Naive thymus-derived CD4-positive, alpha-beta T cell (primary cell): ENCODE data around the gene ELL2. TPM values are rescaled to one million over a fixed set of nuclear protein-coding genes. Genes with fewer than 3 reads are reported as not detected.
"Not testable (repeated sequence)": the region's sequence is repeated elsewhere in the genome, so short reads cannot be mapped to it uniquely, and the experiment has no call there.

Source experiments
- ATAC-seq: fragments of 150-1000 bp; cut with Tn5 transposase; 2 replicates; pipeline ENCODE4 v1.10.0; 2021; ENCODE audit warnings: mild to moderate bottlenecking, moderate library complexity
- CTCF ChIA-PET: fragments of 350-600 bp; sonication (Branson Sonifier 250); formaldehyde crosslinking; loops from one replicate; lab custom pipeline; 2021; ENCODE audit warnings: antibody characterized with exemption; lab: Charles Lee
- POLR2A ChIA-PET: fragments of 350-600 bp; sonication (Branson Sonifier 250); formaldehyde crosslinking; loops from one replicate; lab custom pipeline; 2021; ENCODE audit warnings: antibody characterized with exemption, inconsistent platforms; lab: Charles Lee
- DNase-seq, 9 donors: peaks; one replicate each; pipeline versions ENCODE4 v3.0.0 to v3.0.0-alpha.2; 2020 to 2022; ENCODE audit warnings: mixed read lengths in 1 of 9
- H3K27ac ChIP-seq: one replicate; pipeline ENCODE4 v1.7.0; 2013; ENCODE audit warnings: mild to moderate bottlenecking, low read depth, low read length, moderate library complexity
- H3K27me3 ChIP-seq, 2 donors: one replicate each; pipeline ENCODE4 v1.7.0; 2013; ENCODE audit warnings: low read length in 2 of 2, mild to moderate bottlenecking in 2 of 2, moderate library complexity in 2 of 2; ENCODE audit not compliant: control insufficient read depth in 2 of 2, insufficient read depth in 2 of 2
- H3K36me3 ChIP-seq, 3 experiments: 1 replicate in 2 of 3; 2 replicates in 1 of 3; pipeline ENCODE4 v1.7.0; 2013; ENCODE audit warnings: low read length in 3 of 3, mild to moderate bottlenecking in 3 of 3, moderate library complexity in 1 of 3; ENCODE audit not compliant: insufficient read depth in 3 of 3, control insufficient read depth in 2 of 3
- H3K4me1 ChIP-seq, 2 donors: one replicate each; pipeline ENCODE4 v1.7.0; 2013; ENCODE audit warnings: low read length in 2 of 2, mild to moderate bottlenecking in 2 of 2, moderate library complexity in 1 of 2; ENCODE audit not compliant: control insufficient read depth in 2 of 2, insufficient read depth in 2 of 2
- H3K4me3 ChIP-seq: 2 replicates; pipeline ENCODE4 v1.7.0; 2013; ENCODE audit warnings: mild to moderate bottlenecking, low read length
- H3K9me3 ChIP-seq, 3 experiments: 1 replicate in 2 of 3; 2 replicates in 1 of 3; pipeline ENCODE4 v1.7.0; 2013; ENCODE audit warnings: low read length in 3 of 3; ENCODE audit not compliant: control insufficient read depth in 2 of 3
- H3K27ac Mint-ChIP-seq, 9 donors: one replicate each; pipeline ENCODE4 v1.8.0; 2020 to 2022; ENCODE audit warnings: mixed read lengths in 9 of 9, mild to moderate bottlenecking in 8 of 9, moderate library complexity in 5 of 9, inconsistent platforms in 2 of 9
- H3K27me3 Mint-ChIP-seq, 5 donors: one replicate each; pipeline ENCODE4 v1.8.0; 2021 to 2022; ENCODE audit warnings: mixed read lengths in 5 of 5, mild to moderate bottlenecking in 1 of 5
- H3K36me3 Mint-ChIP-seq, 5 donors: one replicate each; pipeline ENCODE4 v1.8.0; 2020 to 2022; ENCODE audit warnings: mixed read lengths in 5 of 5, mild to moderate bottlenecking in 3 of 5, inconsistent platforms in 1 of 5
- H3K4me1 Mint-ChIP-seq, 7 donors: one replicate each; pipeline ENCODE4 v1.8.0; 2020 to 2022; ENCODE audit warnings: mixed read lengths in 7 of 7, mild to moderate bottlenecking in 3 of 7, inconsistent platforms in 1 of 7
- H3K4me3 Mint-ChIP-seq, 10 donors: one replicate each; pipeline ENCODE4 v1.8.0; 2020 to 2022; ENCODE audit warnings: mild to moderate bottlenecking in 10 of 10, mixed read lengths in 10 of 10, moderate library complexity in 6 of 10, inconsistent platforms in 2 of 10
- H3K9me3 Mint-ChIP-seq, 11 donors: one replicate each; pipeline ENCODE4 v1.8.0; 2020 to 2022; ENCODE audit warnings: mixed read lengths in 11 of 11, mild to moderate bottlenecking in 4 of 11, inconsistent platforms in 1 of 11, moderate library complexity in 1 of 11
- intact Hi-C, 2 donors: fragments of 100-400 bp; cut with micrococcal nuclease; formaldehyde crosslinking; loops; one replicate each; pipeline ENCODE4 v1.15.1; 2023
- polyA plus RNA-seq, 2 donors: library from polyadenylated mRNA; unstranded; fragments of 300-500 nt; fragmentation: Illumina TruSeq; gene quantifications; one replicate each; pipeline ENCODE4 v1.2.3, GENCODE V29; 2021
- total RNA-seq, 6 experiments: library from RNA in 5 of 6; stranded (reverse) in 5 of 6; gene quantifications; 1 replicate in 5 of 6; 2 replicates in 1 of 6; pipeline ENCODE4 v1.2.3 and lab custom pipeline; 2021 to 2026

ELL2 gene
- total and polyA plus RNA-seq, 7 experiments from 2014 or later = 1.9 to 65.8 (median 14.0) TPM

DNA sequence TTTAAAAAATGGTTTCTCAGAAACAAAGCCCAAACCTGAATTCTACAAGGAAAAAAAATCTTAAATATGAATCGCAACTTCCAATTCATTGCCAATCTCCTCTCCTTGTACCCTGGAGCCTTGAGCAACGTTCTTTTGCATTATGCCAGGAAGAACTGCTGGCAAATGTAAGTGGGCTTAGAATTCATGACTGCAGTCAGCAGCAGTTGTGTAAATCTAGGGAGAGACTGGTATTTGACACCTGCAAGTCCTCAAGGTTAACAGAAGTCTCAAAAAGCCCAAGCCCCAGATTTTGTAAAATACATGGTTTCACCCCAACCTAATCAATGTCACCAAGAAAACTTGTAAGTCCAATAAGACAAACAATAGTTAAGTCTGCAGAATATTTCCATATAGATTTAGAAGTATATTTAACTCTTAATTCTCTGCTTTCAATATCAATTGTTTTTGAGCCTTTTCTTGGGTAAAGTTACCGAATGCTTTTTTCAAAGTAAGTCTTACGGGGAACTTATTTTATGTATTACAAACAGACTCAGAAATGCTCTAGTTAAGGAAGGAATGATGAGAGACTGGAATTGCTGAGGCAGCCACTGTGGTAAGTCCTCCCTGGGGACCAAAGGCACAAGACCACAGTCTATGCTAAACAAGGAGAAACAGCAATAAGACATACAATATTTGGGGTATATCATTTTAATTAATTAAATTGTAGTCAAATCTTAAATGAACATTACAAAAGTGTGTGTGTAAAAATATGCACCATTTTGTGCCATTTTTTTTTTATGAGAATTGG is 31.3 kb downstream of the ELL2 start:
- DNase-seq (no peak), ATAC-seq (no peak)
- Histone ChIP-seq H3K36me3 (no peaks in the 10 kb centered on the region), H3K4me1 (no peaks in the 10 kb centered on the region), H3K9me3 (no peaks in the 10 kb centered on the region), H3K27me3 (no peaks in the 10 kb centered on the region), H3K4me3 (no peak overlapping the region), H3K27ac (no peak overlapping the region)
- no peak overlapping the region for H3K4me3 Mint-ChIP-seq
- intact Hi-C loops = no loop called here
- H3K4me1 Mint-ChIP-seq = peaks cover 0 to 46% (median 0%) of the 10 kb centered on the region in 7 donors
- ChIA-PET CTCF (no interaction called here), POLR2A (no interaction called here)
- H3K27ac Mint-ChIP-seq = no peak overlapping the region
- H3K27me3 Mint-ChIP-seq = no peaks in the 10 kb centered on the region
- H3K9me3 Mint-ChIP-seq = no peaks in the 10 kb centered on the region
- peaks cover 0 to 12% (median 5%) of the 10 kb centered on the region in 5 donors for H3K36me3 Mint-ChIP-seq

GRCh38 chr5:95928724-95929253 is 32.9 kb downstream of the ELL2 start:
- ChIA-PET POLR2A (no interaction called here), CTCF (no interaction called here)
- H3K4me3 Mint-ChIP-seq = peak overlapping the region in 1 of 10 donors; percentile 50
- H3K9me3 Mint-ChIP-seq = no peaks in the 10 kb centered on the region
- no peaks in the 10 kb centered on the region for H3K27me3 ChIP-seq
- DNase-seq (no peak), ATAC-seq (peak; percentile 16)
- no peaks in the 10 kb centered on the region for H3K4me1 ChIP-seq
- no peak overlapping the region for H3K27ac ChIP-seq
- intact Hi-C loops = loop anchor here in 1 of 2 donors (2.0 kb wide), 1 partner anchor 30 kb away; no protein-coding TSS in a partner anchor
- H3K27ac Mint-ChIP-seq = peak overlapping the region in 1 of 9 donors; percentile 82
- H3K4me1 Mint-ChIP-seq = peaks cover 0 to 53% (median 2%) of the 10 kb centered on the region in 7 donors
- H3K9me3 ChIP-seq = no peaks in the 10 kb centered on the region
- H3K27me3 Mint-ChIP-seq = no peaks in the 10 kb centered on the region
- H3K4me3 ChIP-seq = no peak overlapping the region
- H3K36me3 Mint-ChIP-seq = peaks cover 0 to 14% (median 5%) of the 10 kb centered on the region in 5 donors
- no peaks in the 10 kb centered on the region for H3K36me3 ChIP-seq

GRCh38 chr5:95927927-95928723 is 33.5 kb downstream of the ELL2 start:
- intact Hi-C loops = loop anchor here in 1 of 2 donors (2.0 kb wide), 1 partner anchor 31 kb away; no protein-coding TSS in a partner anchor
- no peaks in the 10 kb centered on the region for H3K27me3 Mint-ChIP-seq
- ChIA-PET POLR2A (no interaction called here), CTCF (no interaction called here)
- peaks cover 0 to 58% (median 6%) of the 10 kb centered on the region in 7 donors for H3K4me1 Mint-ChIP-seq
- H3K4me3 ChIP-seq = no peak overlapping the region
- no peaks in the 10 kb centered on the region for H3K9me3 Mint-ChIP-seq
- H3K4me1 ChIP-seq = no peaks in the 10 kb centered on the region
- peaks cover 0 to 18% (median 5%) of the 10 kb centered on the region in 5 donors for H3K36me3 Mint-ChIP-seq
- DNase-seq (no peak), ATAC-seq (peak; percentile 5)
- peak overlapping the region in 1 of 10 donors; percentile 55 for H3K4me3 Mint-ChIP-seq
- no peaks in the 10 kb centered on the region for H3K9me3 ChIP-seq
- H3K27me3 ChIP-seq = no peaks in the 10 kb centered on the region
- H3K27ac Mint-ChIP-seq = peak overlapping the region in 1 of 9 donors; percentile 82
- H3K36me3 ChIP-seq = no peaks in the 10 kb centered on the region
- H3K27ac ChIP-seq = no peak overlapping the region

- H3K36me3 Mint-ChIP-seq = peaks cover 0 to 17% (median 5%) of the 10 kb centered on the region in 5 donors
- H3K9me3 Mint-ChIP-seq, H3K4me3 Mint-ChIP-seq, H3K4me3 ChIP-seq, DNase-seq, CTCF ChIA-PET, H3K27me3 Mint-ChIP-seq, POLR2A ChIA-PET, ATAC-seq, H3K27ac ChIP-seq, H3K36me3 ChIP-seq, H3K27ac Mint-ChIP-seq, H3K9me3 ChIP-seq, intact Hi-C loops, H3K27me3 ChIP-seq, H3K4me1 ChIP-seq: not testable (repeated sequence)
- peaks cover 0 to 55% (median 6%) of the 10 kb centered on the region in 7 donors for H3K4me1 Mint-ChIP-seq
Measured at GRCh38 chr5:95927300-95927699, 34.4 kb downstream of the ELL2 start.

GRCh38 chr5:95925939-95926338 is 35.7 kb downstream of the ELL2 start:
- H3K9me3 ChIP-seq = no peaks in the 10 kb centered on the region
- no peak overlapping the region for H3K27ac ChIP-seq
- no peak for DNase-seq
- Mint-ChIP-seq H3K27ac (peak overlapping the region in 1 of 9 donors; percentile 31), H3K27me3 (no peaks in the 10 kb centered on the region), H3K9me3 (no peaks in the 10 kb centered on the region), H3K36me3 (peaks cover 0 to 11% (median 0%) of the 10 kb centered on the region in 5 donors), H3K4me3 (peak overlapping the region in 1 of 10 donors; percentile 37), H3K4me1 (peaks cover 0 to 54% (median 6%) of the 10 kb centered on the region in 7 donors)
- no peaks in the 10 kb centered on the region for H3K27me3 ChIP-seq
- POLR2A ChIA-PET = no interaction called here
- no peaks in the 10 kb centered on the region for H3K4me1 ChIP-seq
- intact Hi-C loops = no loop called here
- H3K36me3 ChIP-seq = no peaks in the 10 kb centered on the region
- CTCF ChIA-PET = interaction anchor here (0.7 kb wide), 1 partner anchor 397 kb away, joined by 3 read pairs; no protein-coding TSS in a partner anchor
- no peak for ATAC-seq
- H3K4me3 ChIP-seq = no peak overlapping the region

- POLR2A ChIA-PET = no interaction called here
Measured at GRCh38 chr5:95925378-95925744, 36.3 kb downstream of the ELL2 start.

More at GRCh38 chr5:95925378-95925744, 36.3 kb downstream of the ELL2 start:
- Mint-ChIP-seq H3K27ac (no peak overlapping the region), H3K4me1 (peaks cover 0 to 51% (median 6%) of the 10 kb centered on the region in 7 donors), H3K9me3 (no peaks in the 10 kb centered on the region), H3K27me3 (no peaks in the 10 kb centered on the region), H3K4me3 (no peak overlapping the region), H3K36me3 (peaks cover 0 to 11% (median 0%) of the 10 kb centered on the region in 5 donors)
- CTCF ChIA-PET = no interaction called here
- no peak overlapping the region for H3K4me3 ChIP-seq
- no peaks in the 10 kb centered on the region for H3K9me3 ChIP-seq
- DNase-seq = no peak
- no peaks in the 10 kb centered on the region for H3K36me3 ChIP-seq
- H3K27me3 ChIP-seq = no peaks in the 10 kb centered on the region
- intact Hi-C loops = no loop called here
- ATAC-seq = no peak
- no peak overlapping the region for H3K27ac ChIP-seq
- H3K4me1 ChIP-seq = no peaks in the 10 kb centered on the region
